A673 (cell line): ENCODE data around the gene ELL.

Source experiments
- CTCF ChIP-seq: fragments of 300-800, 200-600 bp; sonication (generic); conservative IDR thresholded peaks from 2 replicates; pipeline ENCODE4 v1.5.1; 2017; ENCODE audit warnings: low read depth, mild to moderate bottlenecking, antibody characterized with exemption, low read length, moderate library complexity, mixed read lengths
- EZH2 ChIP-seq: fragments of 200-600 bp; sonication (generic); IDR thresholded peaks from 2 replicates; pipeline ENCODE4 v1.6.1; 2017; ENCODE audit warnings: borderline replicate concordance, low read depth, mild to moderate bottlenecking, mixed read lengths, antibody characterized with exemption, low read length; ENCODE audit not compliant: poor library complexity, severe bottlenecking

- no peak for TF ChIP-seq CTCF
- TF ChIP-seq EZH2: no peak
Measured at GRCh38 chr19:18424890-18425514, 96.9 kb downstream of the ELL start.
